ENCODE results near the gene ALDH3A2. TPM values are rescaled to one million over a fixed set of nuclear protein-coding genes. Genes with fewer than 3 reads are reported as not detected.

ALDH3A2 gene
- 41.7 and 47.3 TPM in 2 replicates for total RNA-seq

GRCh38 chr17:19648475-19649273, at the start of gene ALDH3A2:
ALDH3A2 (plus strand) TSS chr17:19648751; CDS start chr17:19648972, 221 bp downstream.

GRCh38 chr17:19716108-19717030, 67.8 kb downstream of the ALDH3A2 start, which contains the start of gene SLC47A2:
SLC47A2 (minus strand) TSS chr17:19716584; CDS start chr17:19716555, 29 bp downstream.

Other genes starting within 250 kb of the ALDH3A2 start
- 0.10 TPM in 1 of 2 replicates, not detected in the other for gene RNF112, start 237.5 kb upstream of the ALDH3A2 start, total RNA-seq
- gene SLC47A1, start 114.9 kb upstream of the ALDH3A2 start, total RNA-seq, result 1.6 and 2.2 TPM in 2 replicates
- not detected in 2 replicates for gene SLC47A2, start 67.8 kb downstream of the ALDH3A2 start, total RNA-seq
- gene ALDH3A1, start 99.5 kb downstream of the ALDH3A2 start, total RNA-seq, result 0.10 TPM in 1 of 2 replicates, not detected in the other
- 9.4 and 10.6 TPM in 2 replicates for gene ULK2, start 219.2 kb downstream of the ALDH3A2 start, total RNA-seq